Caco-2 (cell line): Measurements from ENCODE around the gene EPHB4. TPM values are rescaled to one million over a fixed set of nuclear protein-coding genes. Genes with fewer than 3 reads are reported as not detected.
A peak's percentile ranks its signal among the peaks of the same experiment; 100 is the strongest.

ENCODE experiments used
- BruUV-seq: library from RNA; stranded (reverse); fragments of 400-500 nt; replicated peaks from 2 replicates; lab custom pipeline; 2021; lab: Mats Ljungman, UMichigan
- CTCF ChIA-PET: fragments of 300-600 bp; sonication (Branson Sonifier 250); formaldehyde crosslinking; loops from one replicate; lab custom pipeline; 2022; ENCODE audit warnings: antibody characterized with exemption; lab: Charles Lee
- POLR2A ChIA-PET: fragments of 300-600 bp; sonication (Branson Sonifier 250); formaldehyde crosslinking; loops from one replicate; lab custom pipeline; 2022; ENCODE audit warnings: antibody characterized with exemption; lab: Charles Lee
- DNase-seq, 2 experiments: peaks; one replicate each; pipeline versions ENCODE4 v3.0.0 to v3.0.0-alpha.2; 2020 to 2022
- H3K27me3 ChIP-seq: replicated peaks from 2 replicates; pipeline ENCODE4 v1.6.0; 2011; ENCODE audit warnings: low read length; ENCODE audit not compliant: control insufficient read depth, insufficient read depth
- H3K36me3 ChIP-seq: 2 replicates; pipeline ENCODE4 v1.5.1; 2011; ENCODE audit warnings: low read length; ENCODE audit not compliant: control insufficient read depth, insufficient read depth
- H3K4me1 ChIP-seq: fragments of 250-450 bp; sonication (Bioruptor Pico); 2 replicates; pipeline ENCODE4 v1.5.1; 2020; ENCODE audit warnings: mild to moderate bottlenecking
- H3K4me3 ChIP-seq: 2 replicates; pipeline ENCODE4 v1.5.1; 2011; ENCODE audit warnings: low read depth, mild to moderate bottlenecking, control low read depth, low read length
- H3K9me3 ChIP-seq: fragments of 250-450 bp; sonication (Bioruptor Pico); 2 replicates; pipeline ENCODE4 v1.5.1; 2020; ENCODE audit warnings: mild to moderate bottlenecking, moderate library complexity
- H3K27ac Mint-ChIP-seq: one replicate; pipeline ENCODE4 v1.8.0; 2022; ENCODE audit warnings: mixed read lengths; ENCODE audit not compliant: unreplicated experiment
- H3K27me3 Mint-ChIP-seq: one replicate; pipeline ENCODE4 v1.8.0; 2022; ENCODE audit warnings: mixed read lengths; ENCODE audit not compliant: insufficient read depth, unreplicated experiment
- H3K36me3 Mint-ChIP-seq: one replicate; pipeline ENCODE4 v1.8.0; 2022; ENCODE audit warnings: mild to moderate bottlenecking, mixed read lengths; ENCODE audit not compliant: insufficient read depth, unreplicated experiment
- H3K4me1 Mint-ChIP-seq: one replicate; pipeline ENCODE4 v1.8.0; 2022; ENCODE audit warnings: low read depth, mixed read lengths; ENCODE audit not compliant: unreplicated experiment
- H3K4me3 Mint-ChIP-seq: one replicate; pipeline ENCODE4 v1.8.0; 2022; ENCODE audit warnings: mild to moderate bottlenecking, moderate library complexity, mixed read lengths; ENCODE audit not compliant: unreplicated experiment
- H3K9me3 Mint-ChIP-seq: one replicate; pipeline ENCODE4 v1.8.0; 2022; ENCODE audit warnings: mixed read lengths; ENCODE audit not compliant: unreplicated experiment
- CTCF ChIP-seq, 2 experiments: fragments of 200-600 bp in 1 of 2; IDR thresholded peaks; 1 replicate in 1 of 2; 2 replicates in 1 of 2; pipeline versions ENCODE4 v1.5.1 to v1.8.0; 2011 to 2022; ENCODE audit warnings: antibody characterized with exemption in 1 of 2, control low read depth in 1 of 2, inconsistent platforms in 1 of 2, low read depth in 1 of 2, low read length in 1 of 2, mild to moderate bottlenecking in 1 of 2, moderate library complexity in 1 of 2; ENCODE audit not compliant: insufficient read depth in 1 of 2, severe bottlenecking in 1 of 2, unreplicated experiment in 1 of 2
- intact Hi-C: fragments of 100-400 bp; cut with micrococcal nuclease; formaldehyde crosslinking; loops from one replicate; pipeline ENCODE4 v1.10.0; 2022; ENCODE audit not compliant: unreplicated experiment
- total RNA-seq: library from RNA; stranded (reverse); gene quantifications from 2 replicates; pipeline ENCODE4 v1.2.3, GENCODE V29; 2022

The EPHB4 gene
- total RNA-seq, 1 experiment from 2014 or later = 112 TPM

- no peak for TF ChIP-seq CTCF (IDR thresholded peaks at IDR 0.05; ENCODE audit: insufficient read depth in 1 of 2, low read depth in 1 of 2, low read length in 1 of 2, severe bottlenecking in 1 of 2, unreplicated experiment in 1 of 2)
- ChIA-PET POLR2A (interaction anchor here (0.6 kb wide), 1 partner anchor 220 kb away, joined by 3 read pairs; the partner anchor contains the start of gene FBXO24), CTCF (interaction anchor here (0.6 to 1.4 kb wide), 2 partner anchors 101 to 267 kb away, joined by 4 to 8 read pairs; partner anchors contain the start of genes AGFG2 and POP7)
- Histone ChIP-seq H3K4me1 (peaks cover 26% of the 10 kb centered on the region), H3K9me3 (no peaks in the 10 kb centered on the region), H3K4me3 (no peak overlapping the region), H3K36me3 (peaks cover 11% of the 10 kb centered on the region), H3K27me3 (no peaks in the 10 kb centered on the region)
- Mint-ChIP-seq H3K4me1 (peaks cover 24% of the 10 kb centered on the region), H3K9me3 (no peaks in the 10 kb centered on the region), H3K27ac (no peak overlapping the region), H3K36me3 (peaks cover 98% of the 10 kb centered on the region), H3K4me3 (no peak overlapping the region), H3K27me3 (no peaks in the 10 kb centered on the region)
- BruUV-seq = no TSS peak
- no peak for DNase-seq
- intact Hi-C loops = no loop called here
Measured at GRCh38 chr7:100806276-100806675, 21.0 kb downstream of the EPHB4 start.

GRCh38 chr7:100804681-100805431 lies 22.5 kb downstream of the EPHB4 start:
- Histone ChIP-seq H3K9me3 (no peaks in the 10 kb centered on the region), H3K4me1 (peaks cover 40% of the 10 kb centered on the region), H3K36me3 (peaks cover 11% of the 10 kb centered on the region), H3K4me3 (no peak overlapping the region), H3K27me3 (no peaks in the 10 kb centered on the region)
- no peak for TF ChIP-seq CTCF (IDR thresholded peaks at IDR 0.05; ENCODE audit: insufficient read depth in 1 of 2, low read depth in 1 of 2, low read length in 1 of 2, severe bottlenecking in 1 of 2, unreplicated experiment in 1 of 2)
- CTCF ChIA-PET = no interaction called here
- no peaks in the 10 kb centered on the region for H3K27me3 Mint-ChIP-seq
- POLR2A ChIA-PET = interaction anchor here (0.6 to 1.5 kb wide), 2 partner anchors 99 to 154 kb away, joined by 3 to 5 read pairs; partner anchors contain the start of gene POP7
- BruUV-seq = no TSS peak
- H3K36me3 Mint-ChIP-seq = peaks cover 97% of the 10 kb centered on the region
- peaks cover 31% of the 10 kb centered on the region for H3K4me1 Mint-ChIP-seq
- peak overlapping the region; percentile 70 for H3K27ac Mint-ChIP-seq
- no peaks in the 10 kb centered on the region for H3K9me3 Mint-ChIP-seq
- intact Hi-C loops = no loop called here
- no peak for DNase-seq
- H3K4me3 Mint-ChIP-seq = no peak overlapping the region

GRCh38 chr7:100803398-100804161 lies 23.7 kb downstream of the EPHB4 start:
- intact Hi-C loops = no loop called here
- Mint-ChIP-seq H3K9me3 (no peaks in the 10 kb centered on the region), H3K27ac (peak overlapping the region; percentile 70), H3K27me3 (no peaks in the 10 kb centered on the region), H3K4me1 (peaks cover 38% of the 10 kb centered on the region), H3K4me3 (no peak overlapping the region), H3K36me3 (peaks cover 97% of the 10 kb centered on the region)
- Histone ChIP-seq H3K4me3 (no peak overlapping the region), H3K27me3 (no peaks in the 10 kb centered on the region), H3K9me3 (no peaks in the 10 kb centered on the region), H3K36me3 (peaks cover 11% of the 10 kb centered on the region), H3K4me1 (peaks cover 47% of the 10 kb centered on the region)
- CTCF ChIA-PET = no interaction called here
- peak in 1 of 2 experiments; percentile 62 for DNase-seq
- no TSS peak for BruUV-seq
- POLR2A ChIA-PET = interaction anchor here (0.5 to 2.8 kb wide), 3 partner anchors 24 to 171 kb away, joined by 3 to 13 read pairs (median 5); partner anchors contain the start of genes EPHB4 and POP7
- no peak for TF ChIP-seq CTCF (IDR thresholded peaks at IDR 0.05; ENCODE audit: insufficient read depth in 1 of 2, low read depth in 1 of 2, low read length in 1 of 2, severe bottlenecking in 1 of 2, unreplicated experiment in 1 of 2)
